CD14-positive monocyte (primary cell): ENCODE data around the gene ANO2. TPM values are rescaled to one million over a fixed set of nuclear protein-coding genes. Genes with fewer than 3 reads are reported as not detected.

Experiments
- DNase-seq, 3 donors: peaks; one replicate each; pipeline ENCODE4 v3.0.0-alpha.2; 2011 to 2022
- H2AFZ ChIP-seq: 2 replicates; pipeline ENCODE4 v1.6.0; 2012; ENCODE audit warnings: mild to moderate bottlenecking, low read depth, low read length, inconsistent platforms; ENCODE audit not compliant: insufficient read depth, poor library complexity, severe bottlenecking
- H3K27ac ChIP-seq, 2 donors: 1 replicate in 1 of 2; 2 replicates in 1 of 2; pipeline ENCODE4 v1.5.1; 2012 to 2013; ENCODE audit warnings: low read length in 2 of 2, control low read depth in 1 of 2, inconsistent platforms in 1 of 2, low read depth in 1 of 2, mild to moderate bottlenecking in 1 of 2
- H3K27me3 ChIP-seq, 2 donors: one replicate each; pipeline versions ENCODE4 v1.6.0 to v1.6.1; 2011 to 2013; ENCODE audit warnings: low read length in 2 of 2; ENCODE audit not compliant: control insufficient read depth in 2 of 2, insufficient read depth in 2 of 2
- H3K36me3 ChIP-seq, 2 donors: replicated peaks in 1 of 2; 1 replicate in 1 of 2; 2 replicates in 1 of 2; pipeline versions ENCODE4 v1.5.1 to v1.6.1; 2012 to 2013; ENCODE audit warnings: low read length in 2 of 2, control low read depth in 1 of 2, inconsistent platforms in 1 of 2, mild to moderate bottlenecking in 1 of 2; ENCODE audit not compliant: insufficient read depth in 2 of 2, control insufficient read depth in 1 of 2
- H3K4me1 ChIP-seq, 2 donors: 1 replicate in 1 of 2; 2 replicates in 1 of 2; pipeline versions ENCODE4 v1.5.1 to v1.6.1; 2012 to 2013; ENCODE audit warnings: low read length in 2 of 2, control low read depth in 1 of 2, inconsistent platforms in 1 of 2, mild to moderate bottlenecking in 1 of 2, moderate library complexity in 1 of 2; ENCODE audit not compliant: insufficient read depth in 2 of 2, control insufficient read depth in 1 of 2
- H3K4me2 ChIP-seq: replicated peaks from 2 replicates; pipeline ENCODE3; 2012; ENCODE audit warnings: low read length, moderate library complexity, mild to moderate bottlenecking; ENCODE audit not compliant: poor library complexity, severe bottlenecking; ENCODE audit errors: extremely low read depth
- H3K4me3 ChIP-seq, 3 experiments: fragments of 200-600 bp in 1 of 3; sonication (generic) in 1 of 3; replicated peaks in 1 of 3; 1 replicate in 2 of 3; 2 replicates in 1 of 3; pipeline ENCODE4 v1.5.1; 2011 to 2013; ENCODE audit warnings: low read length in 3 of 3, mild to moderate bottlenecking in 3 of 3, control low read depth in 2 of 3, low read depth in 2 of 3, inconsistent platforms in 1 of 3, moderate library complexity in 1 of 3
- H3K79me2 ChIP-seq: 2 replicates; pipeline ENCODE4 v1.6.0; 2012; ENCODE audit warnings: mild to moderate bottlenecking, control low read depth, inconsistent platforms, low read length, moderate library complexity; ENCODE audit not compliant: insufficient read depth
- H3K9ac ChIP-seq: 2 replicates; pipeline ENCODE4 v1.6.0; 2017; ENCODE audit warnings: low read length, mild to moderate bottlenecking; ENCODE audit not compliant: insufficient read depth, poor library complexity, severe bottlenecking
- H3K9me3 ChIP-seq, 2 donors: replicated peaks in 1 of 2; 1 replicate in 1 of 2; 2 replicates in 1 of 2; pipeline versions ENCODE4 v1.5.1 to v1.6.1; 2012 to 2013; ENCODE audit warnings: low read length in 2 of 2, control low read depth in 1 of 2; ENCODE audit not compliant: control insufficient read depth in 1 of 2, insufficient read depth in 1 of 2
- H4K20me1 ChIP-seq: 2 replicates; pipeline ENCODE4 v1.6.0; 2012; ENCODE audit warnings: mild to moderate bottlenecking, low read length, control low read depth, moderate library complexity; ENCODE audit not compliant: insufficient read depth
- H3K27ac Mint-ChIP-seq, 7 donors: one replicate each; pipeline ENCODE4 v1.8.0; 2020; ENCODE audit warnings: mild to moderate bottlenecking in 7 of 7, mixed read lengths in 7 of 7, moderate library complexity in 6 of 7, inconsistent platforms in 2 of 7
- H3K27me3 Mint-ChIP-seq, 3 donors: one replicate each; pipeline ENCODE4 v1.8.0; 2021 to 2022; ENCODE audit warnings: low read depth in 3 of 3, mild to moderate bottlenecking in 3 of 3, mixed read lengths in 3 of 3, moderate library complexity in 3 of 3, inconsistent platforms in 1 of 3
- H3K36me3 Mint-ChIP-seq, 2 donors: one replicate each; pipeline ENCODE4 v1.8.0; 2020; ENCODE audit warnings: mixed read lengths in 2 of 2, inconsistent platforms in 1 of 2, mild to moderate bottlenecking in 1 of 2
- H3K4me1 Mint-ChIP-seq: one replicate; pipeline ENCODE4 v1.8.0; 2020; ENCODE audit warnings: mild to moderate bottlenecking, mixed read lengths
- H3K4me3 Mint-ChIP-seq, 2 donors: one replicate each; pipeline ENCODE4 v1.8.0; 2020; ENCODE audit warnings: mild to moderate bottlenecking in 2 of 2, mixed read lengths in 2 of 2, moderate library complexity in 1 of 2
- H3K9me3 Mint-ChIP-seq, 7 donors: one replicate each; pipeline ENCODE4 v1.8.0; 2020 to 2022; ENCODE audit warnings: mixed read lengths in 7 of 7, mild to moderate bottlenecking in 6 of 7, moderate library complexity in 6 of 7, inconsistent platforms in 2 of 7
- CTCF ChIP-seq: fragments of 200-600 bp; IDR thresholded peaks from one replicate; pipeline ENCODE4 v1.8.0; 2022; ENCODE audit warnings: antibody characterized with exemption, mild to moderate bottlenecking
- WGBS: methylation state at CpG from one replicate; pipeline ENCODE4 v1.1.5; 2013; ENCODE audit warnings: missing lambda C conversion rate; ENCODE audit not compliant: insufficient coverage; 5-methylcytosine and 5-hydroxymethylcytosine counted together
- intact Hi-C, 2 donors: fragments of 100-400 bp; cut with micrococcal nuclease; formaldehyde crosslinking; loops; one replicate each; pipeline versions ENCODE4 v1.15.0 to v1.15.1; 2023
- polyA plus RNA-seq, 3 donors: library from polyadenylated mRNA; depleted of rRNA in 1 of 3; unstranded in 2 of 3; stranded (reverse) in 1 of 3; fragments of 300-500 nt in 2 of 3; fragments of >200 nt in 1 of 3; fragmentation: Illumina TruSeq in 2 of 3; gene quantifications; 1 replicate in 2 of 3; 2 replicates in 1 of 3; pipeline ENCODE4 v1.2.3, GENCODE V29; 2012 to 2021

ANO2 gene
- polyA plus RNA-seq, 3 donors: not detected

DNA sequence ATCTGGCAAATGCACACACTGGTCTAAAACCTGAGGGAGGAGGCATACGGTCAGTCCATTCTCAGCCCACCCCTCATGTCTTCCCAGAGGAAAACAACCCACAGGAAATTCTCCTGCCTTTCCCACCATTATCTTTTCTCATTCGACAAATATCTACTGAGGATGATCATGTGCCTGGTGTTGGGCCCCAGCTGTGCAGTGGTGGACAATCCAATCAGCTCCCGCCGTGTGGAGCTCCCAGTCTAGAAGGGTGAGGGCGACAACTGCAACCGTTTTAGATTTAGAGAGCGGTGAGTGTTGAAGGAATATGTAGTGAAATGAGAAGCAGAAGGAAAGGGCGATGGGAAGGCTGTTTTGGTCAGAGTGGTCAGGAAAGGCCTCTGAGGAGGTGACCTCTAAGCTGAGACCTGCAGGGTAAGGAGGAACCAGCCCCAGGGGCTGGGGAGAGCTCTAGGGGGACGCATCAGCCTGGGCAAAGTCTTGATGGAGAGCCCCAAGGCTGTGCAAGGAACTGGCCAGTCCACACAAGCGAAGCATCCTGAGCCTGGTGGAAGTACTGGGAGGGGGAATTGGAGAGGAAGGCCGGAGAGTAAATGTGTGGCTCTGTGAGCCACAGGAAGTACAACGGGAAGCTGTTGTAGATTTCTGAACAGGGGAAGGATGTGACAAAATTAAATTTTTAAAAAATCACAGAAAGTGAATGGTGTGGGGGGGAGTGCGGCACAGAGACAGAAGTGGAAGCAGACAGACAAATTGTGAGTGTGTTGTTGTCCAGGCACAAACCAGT, 320.4 kb downstream of the ANO2 start:
- Mint-ChIP-seq H3K27me3 (peaks cover 3 to 18% (median 5%) of the 10 kb centered on the region in 3 donors), H3K4me3 (no peak overlapping the region), H3K4me1 (peaks cover 8% of the 10 kb centered on the region), H3K36me3 (no peaks in the 10 kb centered on the region), H3K9me3 (peaks cover 0 to 6% (median 0%) of the 10 kb centered on the region in 7 donors), H3K27ac (peak overlapping the region in 2 of 7 donors; percentile 10 to 15)
- no peaks in the 10 kb centered on the region for H3K79me2 ChIP-seq
- WGBS: 61% methylated on average over 11 of the region's 13 CpGs
- no peaks in the 10 kb centered on the region for H3K27me3 ChIP-seq
- H3K9ac ChIP-seq: no peak overlapping the region
- H2AFZ ChIP-seq: no peak overlapping the region
- no peaks in the 10 kb centered on the region for H3K9me3 ChIP-seq
- intact Hi-C loops: no loop called here
- H3K27ac ChIP-seq: no peak overlapping the region
- no peak for DNase-seq
- H3K36me3 ChIP-seq: no peaks in the 10 kb centered on the region
- H3K4me3 ChIP-seq: no peak overlapping the region
- no peaks in the 10 kb centered on the region for H3K4me1 ChIP-seq
- H3K4me2 ChIP-seq: no peak overlapping the region
- no peak for TF ChIP-seq CTCF
- no peaks in the 10 kb centered on the region for H4K20me1 ChIP-seq

- Histone ChIP-seq H3K9me3 (no peaks in the 10 kb centered on the region), H3K4me2 (no peak overlapping the region), H3K27ac (no peak overlapping the region), H4K20me1 (no peaks in the 10 kb centered on the region), H3K4me3 (no peak overlapping the region), H3K4me1 (no peaks in the 10 kb centered on the region), H3K9ac (no peak overlapping the region), H3K79me2 (no peaks in the 10 kb centered on the region), H3K27me3 (no peaks in the 10 kb centered on the region), H3K36me3 (no peaks in the 10 kb centered on the region), H2AFZ (no peak overlapping the region)
- TF ChIP-seq CTCF: no peak
- Mint-ChIP-seq H3K4me1 (peaks cover 8% of the 10 kb centered on the region), H3K27ac (no peak overlapping the region), H3K4me3 (no peak overlapping the region), H3K9me3 (peaks cover 0 to 5% (median 0%) of the 10 kb centered on the region in 7 donors), H3K36me3 (no peaks in the 10 kb centered on the region), H3K27me3 (peaks cover 1 to 18% (median 5%) of the 10 kb centered on the region in 3 donors)
- no peak for DNase-seq
- WGBS: 95% methylated on average over 7 of the region's 7 CpGs
- intact Hi-C loops: no loop called here
Measured at GRCh38 chr12:5623411-5623810, 321.6 kb downstream of the ANO2 start.
